ENCODE measurements around the gene GKAP1. TPM values are rescaled to one million over a fixed set of nuclear protein-coding genes. Genes with fewer than 3 reads are reported as not detected.

GKAP1 gene
- total and polyA plus RNA-seq, 2 of the 13 experiments (the other 11 are each of a cell fraction or from before 2014, with no cell fraction given), result 5.6 to 6.1 TPM

DNA sequence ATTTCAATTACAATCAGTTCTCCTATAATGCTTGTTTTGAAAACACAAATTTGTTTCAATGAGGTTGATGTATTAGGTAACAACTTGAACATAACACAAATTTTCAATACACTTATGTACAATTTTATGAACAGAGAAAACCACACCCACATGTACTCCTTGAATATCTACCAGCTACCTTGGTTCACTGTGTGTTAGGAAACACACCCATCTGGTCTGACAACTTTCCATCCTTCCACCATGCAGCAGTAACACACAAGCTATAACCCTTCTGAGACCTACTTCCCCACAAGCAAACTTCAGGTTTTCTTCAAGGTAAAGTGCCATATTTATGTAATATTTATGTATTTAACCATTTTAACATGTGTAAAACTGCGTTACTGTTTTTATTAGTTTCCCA, 73.4 kb downstream of the GKAP1 start:
- Histone ChIP-seq H3K27ac (ENCODE audit: extremely low read length, insufficient read depth, low read length) (no peak overlapping the region), H3K4me1 (ENCODE audit: insufficient read depth, low read length) (no peaks in the 10 kb centered on the region), H3K4me2 (ENCODE audit: low read depth, low read length) (no peak overlapping the region), H4K20me1 (ENCODE audit: insufficient read depth, low read length) (no peaks in the 10 kb centered on the region), H3K9me3 (ENCODE audit: low read length) (no peaks in the 10 kb centered on the region), H3K27me3 (ENCODE audit: control insufficient read depth in 1 of 2, insufficient read depth in 2 of 2, low read length in 2 of 2) (no peaks in the 10 kb centered on the region), H2AFZ (ENCODE audit: low read length) (no peak overlapping the region), H3K36me3 (replicated peaks in 1 of 2; ENCODE audit: control insufficient read depth in 1 of 2, insufficient read depth in 2 of 2, low read length in 2 of 2) (0 out of 5 replicates have a peak, but pooled peaks cover 0 to 4% of the 10 kb centered on the region in 2 experiments), H3K4me3 (replicated peaks in 1 of 3; ENCODE audit: insufficient read depth in 1 of 3, low read depth in 2 of 3, low read length in 3 of 3) (no peak overlapping the region), H3K79me2 (ENCODE audit: insufficient read depth, low read length) (no peaks in the 10 kb centered on the region), H3K9ac (ENCODE audit: insufficient read depth, low read depth, low read length) (no peak overlapping the region)
- TF ChIP-seq USF2 (IDR thresholded peaks at IDR 0.05; ENCODE audit: low read depth, low read length) (no peak), USF2 (CRISPR knock-in tag; IDR thresholded peaks at IDR 0.05; ENCODE audit: borderline replicate concordance) (no peak), TGIF2 (CRISPR knock-in tag; IDR thresholded peaks at IDR 0.05) (no peak), GABPB1 (CRISPR knock-in tag; IDR thresholded peaks at IDR 0.05) (no peak), KLF15 (CRISPR knock-in tag; IDR thresholded peaks at IDR 0.05; ENCODE audit: borderline replicate concordance) (no peak), ZFYVE20 (CRISPR knock-in tag; IDR thresholded peaks at IDR 0.05; ENCODE audit: borderline replicate concordance, low read depth) (no peak)
- TF ChIP-seq, protein P1, sequence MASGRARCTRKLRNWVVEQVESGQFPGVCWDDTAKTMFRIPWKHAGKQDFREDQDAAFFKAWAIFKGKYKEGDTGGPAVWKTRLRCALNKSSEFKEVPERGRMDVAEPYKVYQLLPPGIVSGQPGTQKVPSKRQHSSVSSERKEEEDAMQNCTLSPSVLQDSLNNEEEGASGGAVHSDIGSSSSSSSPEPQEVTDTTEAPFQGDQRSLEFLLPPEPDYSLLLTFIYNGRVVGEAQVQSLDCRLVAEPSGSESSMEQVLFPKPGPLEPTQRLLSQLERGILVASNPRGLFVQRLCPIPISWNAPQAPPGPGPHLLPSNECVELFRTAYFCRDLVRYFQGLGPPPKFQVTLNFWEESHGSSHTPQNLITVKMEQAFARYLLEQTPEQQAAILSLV (CRISPR knock-in tag; IDR thresholded peaks at IDR 0.05; ENCODE audit: borderline replicate concordance), result no peak
- DNase-seq (ENCODE audit: low spot score) (no peak), ATAC-seq (no peak), FAIRE-seq (no peak)
- ChIA-PET POLR2A (no interaction called here), CTCF (ENCODE audit: low intra/inter-chr PET ratio, low total read pairs) (no interaction called here)
- WGBS (ENCODE audit: low lambda C conversion rate), result 88% methylated on average over 1 of the region's 1 CpG
- intact Hi-C loops (cut with micrococcal nuclease; ENCODE audit: unreplicated experiment) (no loop called here), in situ Hi-C loops (cut with HindIII; ENCODE audit: extremely low pct_ligation_motif_present, low pct_unique_long_range_greater_than_20kb) (no loop called here)
- no TSS peak for BruUV-seq (replicated peaks)

Measured in HepG2 (cell line).